IMR-90 (cell line): Measurements from ENCODE around the gene BMPER.

Experiments
- BHLHE40 ChIP-seq: fragments of 150-350 bp; IDR thresholded peaks from 2 replicates; pipeline ENCODE4 v1.6.1; 2016; ENCODE audit warnings: mild to moderate bottlenecking, low read depth, low read length
- CTCF ChIP-seq: conservative IDR thresholded peaks from 2 replicates; pipeline ENCODE4 v1.5.1; 2012; ENCODE audit warnings: mild to moderate bottlenecking, low read depth, low read length, improper control_type of control experiment
- POLR2A ChIP-seq: IDR thresholded peaks from 2 replicates; pipeline ENCODE4 v1.6.1; 2012; ENCODE audit warnings: mild to moderate bottlenecking, low read depth, low read length
- RAD21 ChIP-seq: IDR thresholded peaks from 2 replicates; pipeline ENCODE4 v1.6.1; 2012; ENCODE audit warnings: low read length, improper control_type of control experiment
- RCOR1 ChIP-seq: IDR thresholded peaks from 2 replicates; pipeline ENCODE4 v1.6.1; 2012; ENCODE audit warnings: mild to moderate bottlenecking, low read length, improper control_type of control experiment; ENCODE audit not compliant: insufficient replicate concordance

- TF ChIP-seq POLR2A (no peak), RCOR1 (no peak), CTCF (no peak), BHLHE40 (no peak), RAD21 (no peak)
Measured at GRCh38 chr7:34064519-34065158, 159.3 kb downstream of the BMPER start.
